Motor neuron (in vitro differentiated cells): ENCODE data around the gene ARHGEF28. TPM values are rescaled to one million over a fixed set of nuclear protein-coding genes. Genes with fewer than 3 reads are reported as not detected.
A peak's percentile ranks its signal among the peaks of the same experiment; 100 is the strongest.

Experiments
- ATAC-seq, 8 experiments: fragments of 200-7000 bp; cut with Tn5 transposase; replicated peaks in 6 of 8; 2 replicates each; pipeline ENCODE4 v1.8.0; 2021; ENCODE audit warnings: mild to moderate bottlenecking in 8 of 8, moderate library complexity in 8 of 8
- H3K27ac ChIP-seq, 2 donors: fragments of 250-450 bp; sonication (Bioruptor Pico); 2 replicates each; pipeline ENCODE4 v1.9.0; 2021; ENCODE audit warnings: antibody characterized with exemption in 2 of 2, mild to moderate bottlenecking in 2 of 2, moderate library complexity in 1 of 2
- H3K4me1 ChIP-seq, 2 donors: fragments of 250-450 bp; sonication (Bioruptor Pico); replicated peaks in 1 of 2; 2 replicates each; pipeline ENCODE4 v1.6.1; 2021; ENCODE audit warnings: antibody characterized with exemption in 2 of 2, mild to moderate bottlenecking in 2 of 2, moderate library complexity in 1 of 2
- H3K4me3 ChIP-seq, 5 donors: fragments of 250-450 bp; sonication (Bioruptor Pico); 2 replicates each; pipeline ENCODE4 v1.9.0; 2021; ENCODE audit warnings: antibody characterized with exemption in 5 of 5, mild to moderate bottlenecking in 5 of 5, moderate library complexity in 4 of 5
- WGBS, 10 experiments: fragments of 450-650 bp; shearing (Covaris generic); methylation state at CpG; one replicate each; pipeline ENCODE4 v1.0.0; 2022; 5-methylcytosine and 5-hydroxymethylcytosine counted together
- in situ Hi-C, 9 experiments: fragments of 400-800 bp; cut with MboI; loops; one replicate each; pipeline ENCODE4 v1.15.0; 2021; ENCODE audit warnings: low sequenced_read_pairs in 9 of 9, low pct_unique_long_range_greater_than_20kb in 2 of 9; ENCODE audit not compliant: unreplicated experiment in 9 of 9
- total RNA-seq, 8 experiments: library from RNA; unstranded; fragments of 300-600 nt; gene quantifications; 2 replicates each; pipeline versions ENCODE4 v1.2.3 to v1.2.4, GENCODE V29; 2022

Gene ARHGEF28
- total RNA-seq, 8 experiments from 2014 or later: 0.81 to 29.3 (median 1.9) TPM

DNA sequence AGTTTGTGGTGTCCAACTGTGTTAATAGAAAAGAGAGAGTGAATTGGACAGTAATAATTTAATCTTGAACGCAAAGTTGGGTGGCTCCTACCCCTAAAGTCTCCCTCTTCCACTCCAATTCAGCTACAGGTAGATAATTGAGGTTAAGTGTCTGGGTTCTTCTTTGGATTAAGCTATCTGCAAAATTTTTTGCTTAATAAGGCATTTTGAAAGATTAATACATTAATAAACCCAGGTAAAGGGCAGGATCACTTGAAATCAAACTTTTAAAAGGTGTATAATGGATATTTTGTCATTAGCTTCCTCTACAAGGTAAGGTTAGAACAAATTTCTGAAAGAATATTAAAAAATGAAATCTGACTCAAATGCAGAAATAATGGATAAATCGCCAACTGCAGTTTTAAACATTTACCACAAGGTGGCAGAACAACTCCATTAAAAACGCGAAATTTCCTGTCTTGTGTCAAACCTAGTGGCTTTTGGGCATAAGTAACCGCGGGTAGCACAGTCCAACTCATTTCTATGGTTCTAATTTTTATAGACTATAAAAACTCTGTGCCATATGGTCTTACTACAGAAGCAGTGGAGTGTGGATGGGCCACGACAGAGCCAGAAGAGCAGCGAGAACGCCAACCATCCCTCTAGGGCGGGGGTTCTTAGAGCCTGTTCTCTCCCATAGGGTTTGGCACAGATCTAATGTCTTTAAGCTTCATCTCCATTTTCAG, 276.5 kb downstream of the ARHGEF28 start:
- peak in 5 of 8 experiments; percentile 23 to 55 (median 30) for ATAC-seq
- Histone ChIP-seq H3K4me1 (no peaks in the 10 kb centered on the region), H3K4me3 (no peak overlapping the region), H3K27ac (no peak overlapping the region)
- WGBS, 10 experiments: 0 to 100% (median 21%) methylated on average over 1 to 10 of the region's 10 CpGs; no CpG with 5 or more reads in 1 of the 10 experiments
- in situ Hi-C loops: loop anchor here in 8 of 9 experiments (5.0 to 25.0 kb wide), 4 partner anchors 740 to 1010 kb away; partner anchors contain the start of gene ENC1 (in 7 of the 8)

DNA sequence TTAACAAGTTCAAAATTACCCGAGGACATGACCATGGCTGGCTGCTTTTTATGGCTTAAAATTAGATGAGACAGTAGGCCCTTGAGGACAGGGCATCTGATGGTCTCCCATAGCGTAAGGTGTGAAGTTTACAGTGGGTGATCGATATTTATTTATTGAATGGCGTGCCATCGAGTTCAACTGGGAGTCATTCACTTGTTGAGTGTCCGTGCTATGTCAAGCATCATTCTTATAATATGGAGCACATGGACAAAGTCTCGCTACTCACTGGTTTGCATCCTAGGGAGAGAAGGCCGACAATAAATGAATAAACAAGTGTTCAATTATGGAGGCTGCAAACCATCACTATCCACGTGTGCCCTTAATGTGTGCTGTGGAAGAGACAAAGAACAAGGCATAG, 277.2 kb downstream of the ARHGEF28 start:
- Histone ChIP-seq H3K4me3 (no peak overlapping the region), H3K4me1 (no peaks in the 10 kb centered on the region), H3K27ac (no peak overlapping the region)
- in situ Hi-C loops: loop anchor here in 8 of 9 experiments (5.0 to 25.0 kb wide), 4 partner anchors 739 to 1009 kb away; partner anchors contain the start of gene ENC1 (in 7 of the 8)
- ATAC-seq: no peak
- WGBS, 10 experiments: 83 to 100% (median 97%) methylated on average over 1 to 9 of the region's 9 CpGs; no CpG with 5 or more reads in 1 of the 10 experiments

DNA sequence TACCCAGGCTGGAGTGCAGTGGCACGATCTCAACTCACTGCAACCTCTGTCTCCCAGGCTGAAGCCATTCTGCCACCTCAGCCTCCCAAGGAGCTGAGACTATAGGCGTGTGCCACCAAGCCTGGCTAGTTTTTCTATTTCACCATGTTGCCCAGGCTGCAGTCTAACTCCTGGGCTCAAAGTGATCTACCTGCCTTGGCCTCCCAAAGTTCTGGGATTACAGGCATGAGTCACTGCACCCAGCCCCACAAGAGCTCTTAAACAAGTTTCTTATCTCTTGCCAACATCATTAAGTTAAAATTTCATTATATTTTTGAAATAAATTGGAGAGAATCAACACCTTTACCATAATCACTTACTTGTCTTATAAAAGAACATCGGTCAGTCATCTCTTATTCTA, 280.3 kb downstream of the ARHGEF28 start:
- 0 to 81% (median 60%) methylated on average over 1 to 3 of the region's 3 CpGs; no CpG with 5 or more reads in 2 of the 10 experiments for WGBS, 10 experiments
- Histone ChIP-seq H3K4me3 (no peak overlapping the region), H3K4me1 (no peaks in the 10 kb centered on the region), H3K27ac (no peak overlapping the region)
- in situ Hi-C loops: loop anchor here in 6 of 9 experiments (10.0 to 25.0 kb wide), 2 partner anchors 739 to 1006 kb away; partner anchors contain the start of gene ENC1 (in 6 of the 6)
- ATAC-seq: no peak

DNA sequence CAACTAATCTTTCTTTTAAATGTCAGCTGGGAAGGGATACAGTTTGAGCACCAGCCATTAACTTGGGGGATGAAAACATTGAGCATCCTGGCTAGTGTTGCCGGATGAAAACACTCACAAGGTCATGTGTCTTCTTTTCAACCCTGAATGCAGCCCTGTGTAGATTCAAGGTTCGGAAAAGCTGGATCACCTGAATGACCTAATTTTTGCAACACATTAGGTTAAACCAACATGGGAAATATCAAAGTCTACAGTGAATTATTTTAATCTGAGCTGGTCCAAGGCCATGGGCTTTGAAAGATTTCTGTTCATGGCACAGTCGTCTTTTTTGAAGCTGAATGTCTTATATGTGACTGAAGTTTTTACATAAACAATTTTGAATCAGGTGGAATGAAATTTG, 281.2 kb downstream of the ARHGEF28 start:
- WGBS, 10 experiments: 62 to 100% (median 100%) methylated on average over 1 to 3 of the region's 3 CpGs; no CpG with 5 or more reads in 1 of the 10 experiments

DNA sequence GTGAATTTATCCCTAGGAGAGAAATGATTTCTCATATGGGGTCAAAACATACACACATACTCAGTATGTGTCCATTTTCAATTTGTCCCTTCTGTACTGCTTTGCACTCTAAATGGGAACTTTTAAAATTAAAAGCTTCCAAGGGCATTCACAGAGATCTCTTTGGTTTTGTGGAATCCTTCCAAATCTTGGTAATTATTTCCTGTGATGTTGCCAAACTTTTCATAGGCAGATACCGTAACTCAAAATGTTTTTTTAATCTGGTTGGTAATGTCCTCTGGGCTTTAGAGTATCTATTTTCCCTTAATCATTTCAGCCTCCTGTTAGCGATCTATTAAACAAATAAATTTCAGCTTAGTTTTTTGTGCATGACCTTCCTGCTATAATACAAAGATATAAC, 282.4 kb downstream of the ARHGEF28 start:
- Histone ChIP-seq H3K4me3 (no peak overlapping the region), H3K27ac (no peak overlapping the region), H3K4me1 (peaks cover 0 to 3% of the 10 kb centered on the region in 2 donors)
- in situ Hi-C loops: loop anchor here in 6 of 9 experiments (10.0 to 25.0 kb wide), 2 partner anchors 736 to 1004 kb away; partner anchors contain the start of gene ENC1 (in 6 of the 6)
- 78 to 100% (median 90%) methylated on average over 1 to 2 of the region's 2 CpGs; no CpG with 5 or more reads in 1 of the 10 experiments for WGBS, 10 experiments
- no peak for ATAC-seq

More for the DNA sequence above, 281.2 kb downstream of the ARHGEF28 start:
- in situ Hi-C loops: loop anchor here in 6 of 9 experiments (10.0 to 25.0 kb wide), 2 partner anchors 738 to 1005 kb away; partner anchors contain the start of gene ENC1 (in 6 of the 6)
- no peak for ATAC-seq
- Histone ChIP-seq H3K27ac (no peak overlapping the region), H3K4me3 (no peak overlapping the region), H3K4me1 (peaks cover 0 to 3% of the 10 kb centered on the region in 2 donors)

DNA sequence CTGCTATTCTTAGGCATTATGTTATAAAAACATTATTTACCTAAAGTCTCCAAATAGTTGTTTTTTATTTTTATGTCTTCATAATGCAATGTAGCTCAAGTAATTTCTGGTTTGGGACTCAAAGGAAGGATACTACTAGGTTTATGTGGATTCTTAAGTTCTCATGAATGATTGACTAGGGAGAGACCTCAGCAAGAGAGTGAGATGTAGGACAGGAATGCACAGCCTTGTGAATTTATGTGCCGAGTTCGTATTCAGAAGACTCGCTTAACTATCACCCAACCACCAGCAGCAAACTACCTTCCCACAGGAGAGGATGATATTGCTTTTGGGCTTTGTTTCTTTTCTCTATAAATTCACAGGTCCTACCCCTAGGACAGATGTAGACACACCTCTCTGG, 282.9 kb downstream of the ARHGEF28 start:
- WGBS, 10 experiments: 91 to 100% (median 97%) methylated on average over 1 to 3 of the region's 3 CpGs; no CpG with 5 or more reads in 6 of the 10 experiments
- Histone ChIP-seq H3K4me3 (no peak overlapping the region), H3K27ac (no peak overlapping the region), H3K4me1 (peaks cover 0 to 3% of the 10 kb centered on the region in 2 donors)
- ATAC-seq: no peak
- in situ Hi-C loops: loop anchor here in 6 of 9 experiments (10.0 to 25.0 kb wide), 2 partner anchors 736 to 1003 kb away; partner anchors contain the start of gene ENC1 (in 6 of the 6)

DNA sequence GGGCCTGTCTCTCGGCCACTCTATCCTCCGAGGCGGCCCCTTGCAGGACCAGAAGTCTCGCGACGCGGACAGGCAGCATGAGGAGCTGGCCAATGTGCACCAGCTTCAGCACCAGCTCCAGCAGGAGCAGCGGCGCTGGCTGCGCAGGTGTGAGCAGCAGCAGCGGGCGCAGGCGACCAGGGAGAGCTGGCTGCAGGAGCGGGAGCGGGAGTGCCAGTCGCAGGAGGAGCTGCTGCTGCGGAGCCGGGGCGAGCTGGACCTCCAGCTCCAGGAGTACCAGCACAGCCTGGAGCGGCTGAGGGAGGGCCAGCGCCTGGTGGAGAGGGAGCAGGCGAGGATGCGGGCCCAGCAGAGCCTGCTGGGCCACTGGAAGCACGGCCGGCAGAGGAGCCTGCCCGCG, 283.5 kb downstream of the ARHGEF28 start:
- no peak for ATAC-seq
- in situ Hi-C loops: loop anchor here in 6 of 9 experiments (10.0 to 25.0 kb wide), 2 partner anchors 735 to 1003 kb away; partner anchors contain the start of gene ENC1 (in 6 of the 6)

DNA sequence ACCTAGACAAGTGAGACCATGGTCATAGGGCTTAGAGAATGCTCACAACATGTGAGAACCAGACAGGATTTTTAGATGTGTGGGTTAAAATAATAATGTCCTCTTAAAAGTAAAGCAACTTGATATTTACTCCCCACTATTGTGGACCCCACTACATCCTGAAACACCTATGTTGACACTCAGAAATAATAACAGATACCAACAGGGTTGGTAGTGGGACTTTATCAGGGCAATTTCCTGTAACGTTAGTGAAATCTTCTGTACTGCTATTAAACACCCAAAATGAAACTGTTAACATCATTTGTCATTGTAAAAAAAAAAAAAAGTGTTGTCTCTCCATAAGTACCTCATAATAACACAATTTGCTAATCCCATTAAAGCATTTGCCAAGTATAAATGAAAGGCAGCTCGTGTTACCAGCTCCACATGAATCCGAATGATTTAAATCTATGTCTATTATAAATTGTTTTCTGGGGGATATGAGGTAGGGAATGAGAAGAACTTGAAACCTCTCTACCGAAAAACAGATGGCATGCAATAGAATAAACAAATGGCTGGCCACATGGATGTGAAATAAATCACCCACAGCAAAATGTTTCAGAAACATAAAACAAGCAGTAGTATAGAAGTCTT, 285.9 kb downstream of the ARHGEF28 start:
- Histone ChIP-seq H3K4me1 (peaks cover 0 to 3% of the 10 kb centered on the region in 2 donors), H3K4me3 (no peak overlapping the region), H3K27ac (no peak overlapping the region)
- WGBS, 10 experiments: 20 to 81% (median 30%) methylated on average over 1 to 4 of the region's 4 CpGs
- peak in 1 of 8 experiments; percentile 25 for ATAC-seq
- in situ Hi-C loops: loop anchor here in 1 of 9 experiments (25.0 kb wide), 1 partner anchor 1000 kb away; no protein-coding TSS in a partner anchor

More for the DNA sequence above, 283.5 kb downstream of the ARHGEF28 start:
- 80 to 100% (median 93%) methylated on average over 1 to 8 of the region's 27 CpGs; no CpG with 5 or more reads in 4 of the 10 experiments for WGBS, 10 experiments
- Histone ChIP-seq H3K4me1 (peaks cover 0 to 3% of the 10 kb centered on the region in 2 donors), H3K4me3 (no peak overlapping the region), H3K27ac (no peak overlapping the region)

DNA sequence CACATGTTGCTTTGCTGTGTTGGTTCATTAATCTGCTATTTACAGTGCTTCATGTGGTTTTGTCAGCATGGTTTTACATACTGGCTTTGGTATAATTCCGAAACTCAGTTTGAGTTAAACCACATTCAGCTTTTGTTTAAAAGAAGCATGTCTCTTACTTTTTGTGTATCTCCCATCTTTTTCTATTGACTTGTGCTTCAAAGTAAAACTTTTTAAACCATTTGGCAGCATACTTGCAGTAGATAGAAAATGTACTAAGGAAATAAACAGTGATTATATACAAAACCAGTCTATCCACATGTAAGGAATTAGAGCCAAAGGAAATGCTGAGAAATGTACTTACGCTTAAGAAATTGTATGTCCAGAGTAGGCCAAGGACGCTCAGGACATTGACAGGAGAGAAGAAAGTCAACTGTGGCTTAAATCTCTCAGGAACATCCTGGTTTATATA, 286.9 kb downstream of the ARHGEF28 start:
- ATAC-seq: no peak
- 60 to 100% (median 94%) methylated on average over 1 to 3 of the region's 3 CpGs; no CpG with 5 or more reads in 1 of the 10 experiments for WGBS, 10 experiments
- Histone ChIP-seq H3K27ac (no peak overlapping the region), H3K4me3 (no peak overlapping the region), H3K4me1 (peaks cover 0 to 11% of the 10 kb centered on the region in 2 donors)
- in situ Hi-C loops: loop anchor here in 1 of 9 experiments (25.0 kb wide), 1 partner anchor 999 kb away; no protein-coding TSS in a partner anchor

DNA sequence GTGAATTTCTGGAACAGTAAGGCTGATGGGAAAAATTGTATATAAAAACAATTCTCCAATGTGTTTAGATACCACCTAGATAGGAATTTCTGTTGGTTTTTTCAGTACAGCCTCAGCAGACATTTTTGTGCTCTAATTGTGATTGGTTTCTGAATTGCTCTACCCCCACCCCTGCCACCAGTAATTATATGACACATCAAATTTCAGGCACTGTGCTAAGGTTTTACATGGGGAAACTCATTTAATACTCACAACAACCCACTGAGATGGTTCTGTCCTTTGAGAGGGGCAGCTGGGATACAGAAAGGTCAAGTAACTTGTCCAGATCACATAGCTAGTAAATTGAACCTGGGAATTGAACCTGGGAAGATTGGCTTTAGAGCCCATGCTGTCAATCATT, 288.0 kb downstream of the ARHGEF28 start:
- ATAC-seq: no peak
- Histone ChIP-seq H3K27ac (no peak overlapping the region), H3K4me1 (peaks cover 0 to 13% of the 10 kb centered on the region in 2 donors), H3K4me3 (no peak overlapping the region)
- in situ Hi-C loops: loop anchor here in 1 of 9 experiments (25.0 kb wide), 1 partner anchor 998 kb away; no protein-coding TSS in a partner anchor

DNA sequence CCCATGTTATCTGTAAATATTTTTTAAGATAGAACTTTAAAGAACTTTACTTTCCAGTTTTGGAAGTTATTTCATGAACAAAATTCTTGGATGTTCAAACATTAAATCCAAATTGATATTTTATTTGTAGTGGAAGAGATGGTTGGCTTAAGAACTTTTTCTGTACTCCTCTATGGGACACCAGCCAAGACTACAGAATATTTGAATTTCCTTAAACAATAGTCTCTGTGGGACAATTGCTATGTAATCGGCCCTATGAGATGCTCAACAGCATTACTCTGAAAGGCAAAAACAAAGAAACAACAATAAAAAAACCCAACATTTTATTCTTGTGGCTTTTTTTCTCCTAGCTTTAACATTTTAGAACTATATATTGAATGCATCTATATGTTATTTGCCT, 289.3 kb downstream of the ARHGEF28 start:
- WGBS, 10 experiments: 29 to 100% (median 84%) methylated on average over 1 of the region's 1 CpG; no CpG with 5 or more reads in 2 of the 10 experiments
- Histone ChIP-seq H3K27ac (no peak overlapping the region), H3K4me3 (no peak overlapping the region), H3K4me1 (peaks cover 0 to 13% of the 10 kb centered on the region in 2 donors)
- no peak for ATAC-seq
- in situ Hi-C loops: loop anchor here in 1 of 9 experiments (25.0 kb wide), 1 partner anchor 997 kb away; no protein-coding TSS in a partner anchor

DNA sequence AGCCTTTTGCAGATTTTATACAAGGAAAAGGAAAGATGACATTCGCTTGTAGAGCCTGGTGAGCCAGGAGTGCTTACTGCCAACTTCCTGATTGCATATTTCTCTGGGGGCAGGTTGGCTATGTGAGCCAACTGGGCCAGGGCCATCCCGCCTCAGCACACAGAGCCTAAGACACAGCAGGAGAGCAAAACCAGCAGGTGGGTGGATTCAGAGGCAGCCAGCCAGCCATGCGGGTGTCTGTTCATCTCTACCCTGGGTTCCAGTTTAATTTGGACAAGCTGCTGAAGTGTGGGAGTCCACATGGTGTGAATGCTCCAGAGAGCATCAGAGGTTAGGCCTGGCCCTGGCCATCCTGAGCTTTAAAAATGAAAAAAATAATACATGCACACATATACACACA, 291.4 kb downstream of the ARHGEF28 start:
- Histone ChIP-seq H3K4me1 (peaks cover 16 to 29% of the 10 kb centered on the region in 2 donors), H3K27ac (no peak overlapping the region), H3K4me3 (no peak overlapping the region)
- ATAC-seq: peak in 1 of 8 experiments; percentile 48
- 90 to 100% (median 100%) methylated on average over 1 to 2 of the region's 3 CpGs; no CpG with 5 or more reads in 2 of the 10 experiments for WGBS, 10 experiments
- in situ Hi-C loops: loop anchor here in 1 of 9 experiments (25.0 kb wide), 1 partner anchor 995 kb away; no protein-coding TSS in a partner anchor
